DMS 273 (cell line): Measurements from ENCODE around the gene AOPEP.

Experiments used
- DNase-seq: peaks from one replicate; lab custom pipeline; 2025; ENCODE audit not compliant: unreplicated experiment; lab: John Stamatoyannopoulos, UW

Gene AOPEP

DNA sequence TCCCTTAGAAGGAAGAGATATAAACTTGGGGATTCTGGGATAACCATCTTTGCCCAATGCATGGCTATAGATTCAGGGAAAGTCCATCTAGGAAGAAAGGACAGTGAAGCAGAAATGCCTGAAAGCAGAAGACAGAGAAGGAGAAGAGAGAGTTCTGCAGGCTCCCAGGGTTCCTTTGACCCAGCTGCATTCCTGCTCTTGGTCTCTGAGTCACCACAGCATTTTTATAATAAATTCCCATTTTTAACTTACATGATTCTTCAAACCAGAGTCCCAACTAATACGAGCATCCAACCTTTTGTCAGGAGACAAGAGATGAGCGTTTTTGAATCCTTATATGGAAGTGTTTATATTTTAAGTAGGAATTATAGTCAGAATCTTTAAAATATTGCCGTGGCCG, 12.0 kb upstream of the AOPEP start:
- no peak for DNase-seq

DNA sequence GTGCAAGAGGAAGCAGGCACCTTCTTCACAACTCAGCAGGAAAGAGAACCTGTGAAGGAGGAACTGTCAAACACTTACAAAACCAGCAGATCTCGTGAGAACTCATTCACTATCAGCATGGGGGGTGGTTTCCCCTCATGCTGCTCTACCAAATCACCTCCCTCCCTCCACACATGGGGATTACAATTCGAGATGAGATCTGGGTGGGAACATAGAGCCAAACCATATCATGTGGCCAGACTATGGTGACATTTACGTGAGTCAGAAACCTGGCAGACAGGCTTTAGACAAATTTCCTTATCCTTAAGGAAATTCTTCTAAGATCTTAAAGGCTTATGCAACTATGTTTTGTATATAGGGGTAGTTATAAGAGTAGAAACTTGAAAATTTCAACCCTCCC, 8.7 kb upstream of the AOPEP start:
- no peak for DNase-seq

DNA sequence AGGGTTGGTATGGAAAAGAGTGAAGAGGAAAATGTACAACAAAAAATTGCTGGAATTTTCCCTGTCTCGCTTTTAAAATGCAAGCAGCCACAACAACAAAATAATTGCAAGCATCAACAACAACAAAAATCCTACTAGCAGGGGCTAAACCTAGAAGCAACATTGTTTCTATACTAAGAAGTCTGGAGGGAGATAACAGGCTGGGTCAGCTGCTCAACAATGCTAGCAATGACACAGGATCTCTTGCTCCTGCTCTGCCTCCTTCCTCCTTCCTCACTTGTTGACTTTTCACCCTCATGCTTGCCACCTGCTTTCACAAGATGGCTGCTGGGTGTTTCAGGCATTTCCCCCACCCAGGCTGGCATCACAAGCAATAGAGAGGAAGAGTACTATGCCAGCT, 7.6 kb upstream of the AOPEP start:
- no peak for DNase-seq

DNA sequence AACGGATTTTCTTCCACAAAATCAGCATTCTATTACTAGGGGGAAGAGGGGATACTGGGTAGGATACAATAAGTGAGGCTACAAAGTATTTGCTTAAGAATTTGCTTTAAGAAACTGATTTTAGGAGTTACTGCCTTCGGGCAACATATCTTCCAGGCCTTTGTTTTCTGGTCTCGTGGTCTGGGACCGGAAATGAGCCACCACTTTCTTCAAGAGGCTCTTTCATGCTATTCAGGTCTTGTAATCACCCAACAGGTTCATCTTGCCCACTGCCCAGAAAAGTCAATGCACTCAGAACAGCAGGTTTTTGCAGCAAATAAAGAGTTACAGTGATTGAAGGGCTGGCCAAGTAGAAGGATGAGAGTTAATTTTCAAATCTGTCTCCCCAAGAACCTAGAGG, 6.6 kb upstream of the AOPEP start:
- DNase-seq, result no peak

DNA sequence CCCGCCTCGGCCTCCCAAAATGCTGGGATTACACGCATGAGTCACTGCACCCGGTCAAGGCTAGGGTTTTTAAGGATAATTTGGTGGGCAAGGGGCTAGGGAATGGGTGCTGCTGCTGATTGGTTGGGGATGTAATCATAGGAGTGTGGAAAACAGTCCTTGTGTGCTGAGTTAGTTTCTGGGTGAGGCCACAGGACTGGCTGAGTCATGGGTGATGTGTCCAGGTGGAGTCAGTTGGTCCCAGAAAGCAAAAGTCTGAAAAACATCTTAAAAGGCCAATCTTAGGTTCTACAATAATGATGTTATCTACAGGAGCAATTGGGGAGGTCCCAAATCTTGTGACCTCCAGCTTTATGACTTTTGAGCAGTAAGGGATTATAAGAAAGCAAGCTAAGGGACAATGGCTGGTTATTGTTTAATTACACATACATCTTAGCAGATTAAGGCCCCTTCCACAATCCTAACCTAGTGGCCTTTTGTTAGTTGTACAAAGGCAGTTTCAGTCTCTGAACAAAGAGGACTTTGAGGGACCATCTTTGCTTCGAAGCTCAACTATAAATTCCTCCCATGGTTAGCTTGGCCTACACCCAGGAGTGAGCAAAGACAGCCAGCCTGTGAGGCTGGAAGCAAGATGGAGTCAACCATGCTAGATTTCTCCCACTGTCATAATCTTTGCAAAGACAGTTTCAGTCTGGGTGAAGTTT, 5.5 kb upstream of the AOPEP start:
- DNase-seq, result no peak

DNA sequence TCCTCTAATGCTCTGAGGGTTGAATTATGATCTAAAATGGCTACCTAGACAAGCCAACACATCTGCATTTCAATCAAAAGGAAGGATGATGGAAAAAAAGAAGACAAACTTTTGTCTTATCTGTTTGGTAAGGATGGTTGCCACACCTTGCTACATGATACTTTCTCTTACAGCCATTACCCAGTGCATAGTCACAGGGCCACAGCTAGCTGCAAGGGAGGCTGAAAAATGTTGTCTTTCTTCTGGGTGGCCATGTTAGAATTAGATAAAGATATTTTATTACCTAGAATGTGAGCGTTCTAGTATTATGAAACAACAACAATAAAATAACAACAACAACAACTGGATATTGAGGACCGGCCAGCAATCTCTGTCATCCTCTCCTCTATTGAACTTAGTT, 4.7 kb upstream of the AOPEP start:
- no peak for DNase-seq

DNA sequence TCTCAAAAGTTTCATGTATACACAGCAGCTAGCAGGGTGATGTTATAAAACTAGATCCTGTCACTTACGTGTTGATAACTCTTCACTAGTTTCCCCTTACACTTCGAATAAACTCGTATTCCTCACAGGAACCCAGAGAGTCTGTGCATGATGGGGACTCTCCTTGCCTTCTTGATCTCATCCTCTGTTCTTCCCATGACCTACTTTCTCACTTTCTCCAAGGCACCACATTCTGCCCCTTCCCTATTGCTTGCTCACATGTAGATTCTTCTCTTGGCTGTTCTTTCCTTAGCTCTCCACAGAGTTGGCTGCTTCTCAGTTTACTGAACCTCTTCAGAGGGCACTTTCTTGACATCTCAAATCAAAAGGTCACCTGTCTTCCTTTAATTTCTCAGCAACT, 1.2 kb upstream of the AOPEP start:
- peak; percentile 4 for DNase-seq

DNA sequence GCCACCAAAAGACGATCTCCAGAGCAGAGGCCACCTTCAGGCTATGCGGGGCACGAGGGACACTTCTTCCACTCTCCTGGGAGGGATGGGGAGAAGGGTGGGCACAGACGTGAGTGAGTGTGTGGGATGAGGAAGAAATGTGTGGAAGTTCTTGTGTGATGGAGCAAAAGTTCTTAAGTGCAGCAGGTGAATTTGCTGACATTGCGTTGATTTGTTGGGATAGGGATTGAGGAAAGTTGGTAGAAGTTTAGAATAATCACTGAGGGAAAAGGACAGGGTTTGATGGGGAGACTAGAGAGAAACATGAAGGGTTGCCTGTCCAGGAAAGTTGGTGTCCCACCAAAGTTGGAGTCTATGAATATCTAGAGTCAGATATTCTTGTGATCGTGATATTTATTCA, 2.2 kb downstream of the AOPEP start:
- DNase-seq, result no peak

DNA sequence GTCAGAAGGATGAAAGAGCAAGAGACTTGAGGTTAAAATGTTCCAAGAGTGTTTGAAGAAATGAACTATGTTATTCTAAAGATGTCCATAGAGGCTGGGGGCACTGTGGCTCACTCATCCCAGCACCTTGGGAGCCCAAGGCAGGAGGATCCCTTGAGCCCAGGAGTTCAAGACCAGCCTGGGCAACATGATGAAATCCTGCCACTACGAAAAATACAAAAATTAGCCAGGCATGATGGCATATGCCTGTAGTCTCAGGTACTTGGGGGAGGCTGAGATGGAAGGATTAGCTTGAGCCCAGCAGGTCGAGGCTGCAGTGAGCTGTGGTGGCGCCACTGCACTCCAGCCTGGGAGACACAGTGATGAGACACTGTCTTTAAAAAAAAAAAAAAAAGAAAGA, 2.7 kb downstream of the AOPEP start:
- peak; percentile 5 for DNase-seq

DNA sequence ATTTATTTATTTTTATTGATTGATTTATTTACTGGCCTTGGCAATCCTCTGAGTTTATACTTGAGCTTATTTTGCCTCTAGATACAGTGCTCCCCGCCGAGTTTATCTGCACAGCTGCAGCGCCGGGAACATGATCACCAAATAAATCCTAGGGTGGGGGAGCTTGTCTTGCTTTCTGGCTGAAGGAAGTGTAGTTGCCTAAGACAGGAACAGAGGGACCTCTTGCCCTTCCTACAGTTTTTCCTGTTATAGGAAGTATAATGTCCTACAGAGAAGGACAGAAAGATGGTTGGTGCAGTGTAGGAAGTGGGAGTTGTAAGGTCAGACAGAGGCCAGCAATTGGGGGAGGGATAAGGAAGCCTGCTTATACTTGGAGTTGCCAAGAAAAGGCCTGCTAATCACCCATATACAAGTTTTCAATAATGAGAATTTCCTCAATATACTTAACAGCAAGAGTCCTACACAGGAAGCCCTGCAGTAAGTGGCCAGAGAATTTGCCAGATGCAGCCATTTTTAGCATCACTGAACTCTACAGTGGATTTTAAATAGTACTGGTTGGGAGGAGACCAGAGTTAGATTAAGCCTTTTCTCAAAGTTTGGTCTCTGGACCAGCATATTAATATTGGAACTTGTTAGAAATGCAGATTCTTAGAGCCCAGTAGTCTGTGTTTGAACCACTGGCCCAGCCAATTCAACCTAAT, 7.7 kb downstream of the AOPEP start:
- DNase-seq, result no peak

DNA sequence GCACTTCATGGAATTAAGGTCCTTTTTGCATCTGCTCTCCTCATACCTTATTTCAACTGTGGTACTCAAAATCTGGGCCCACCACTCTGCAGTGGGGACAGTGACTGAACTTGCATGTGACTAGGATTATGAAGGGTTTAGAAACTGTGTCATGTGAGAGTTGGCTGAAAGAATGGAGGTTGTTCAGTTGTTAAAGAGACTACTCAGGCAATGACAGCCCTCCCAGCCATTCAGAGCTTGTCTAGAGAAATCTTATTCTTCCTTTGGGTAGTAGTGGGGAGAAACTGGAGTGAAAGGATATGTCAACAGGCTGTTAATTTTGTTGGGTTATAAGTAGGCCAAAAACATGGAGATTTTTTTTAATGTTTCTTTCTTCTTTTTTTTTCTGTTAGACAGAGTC, 10.3 kb downstream of the AOPEP start:
- DNase-seq, result no peak

DNA sequence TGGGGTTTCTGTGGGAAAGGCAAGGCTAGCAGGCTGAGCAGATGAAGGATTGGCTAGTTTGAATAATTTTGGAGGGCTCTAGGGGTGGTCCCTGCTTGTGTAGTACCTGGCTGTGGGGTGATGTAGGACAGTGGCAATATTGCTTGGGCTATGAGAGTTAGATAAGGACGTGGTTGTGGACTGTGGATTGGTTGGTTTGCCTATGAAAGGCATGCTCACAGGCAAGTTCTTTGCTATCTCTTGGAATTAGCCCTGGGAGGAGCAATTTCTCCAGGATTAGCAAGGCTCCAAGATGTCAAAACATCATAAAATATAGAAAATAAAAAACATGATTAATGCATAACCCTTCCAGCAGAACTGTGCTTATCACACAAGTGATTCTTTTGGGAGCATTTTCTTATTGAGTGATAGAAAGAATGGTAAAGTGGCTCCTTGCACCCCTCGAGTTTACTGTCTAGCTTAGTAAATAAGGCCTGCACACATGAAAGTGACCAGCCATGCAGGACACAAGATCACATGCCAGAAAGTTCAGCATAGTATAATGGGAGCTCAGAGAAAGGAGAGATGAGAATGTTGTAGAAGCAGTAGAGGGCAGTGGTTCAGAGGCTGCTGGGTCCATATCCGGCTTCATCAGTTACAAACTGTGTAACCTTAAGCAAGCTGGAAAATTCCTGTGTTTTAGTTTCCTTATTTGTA, 13.8 kb downstream of the AOPEP start:
- no peak for DNase-seq

DNA sequence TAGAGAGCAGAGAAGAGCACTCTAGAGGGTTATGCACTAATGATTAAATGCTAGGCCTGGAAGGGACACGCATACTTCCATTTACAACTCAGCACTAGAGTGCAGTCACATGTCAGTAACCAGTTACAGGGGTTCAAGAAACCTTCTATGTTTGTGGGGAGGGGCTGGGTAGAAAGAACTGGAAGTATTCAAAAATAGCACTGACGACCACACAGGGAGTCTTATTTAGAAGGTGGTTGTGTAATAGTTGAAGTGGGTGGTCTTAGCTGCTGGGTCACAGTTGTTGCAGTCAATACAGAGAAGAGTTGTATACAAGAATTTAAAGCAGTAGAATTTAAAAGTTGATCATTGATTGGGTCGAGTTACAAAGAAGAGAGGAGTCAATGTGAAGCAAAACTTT, 15.4 kb downstream of the AOPEP start:
- DNase-seq, result no peak

DNA sequence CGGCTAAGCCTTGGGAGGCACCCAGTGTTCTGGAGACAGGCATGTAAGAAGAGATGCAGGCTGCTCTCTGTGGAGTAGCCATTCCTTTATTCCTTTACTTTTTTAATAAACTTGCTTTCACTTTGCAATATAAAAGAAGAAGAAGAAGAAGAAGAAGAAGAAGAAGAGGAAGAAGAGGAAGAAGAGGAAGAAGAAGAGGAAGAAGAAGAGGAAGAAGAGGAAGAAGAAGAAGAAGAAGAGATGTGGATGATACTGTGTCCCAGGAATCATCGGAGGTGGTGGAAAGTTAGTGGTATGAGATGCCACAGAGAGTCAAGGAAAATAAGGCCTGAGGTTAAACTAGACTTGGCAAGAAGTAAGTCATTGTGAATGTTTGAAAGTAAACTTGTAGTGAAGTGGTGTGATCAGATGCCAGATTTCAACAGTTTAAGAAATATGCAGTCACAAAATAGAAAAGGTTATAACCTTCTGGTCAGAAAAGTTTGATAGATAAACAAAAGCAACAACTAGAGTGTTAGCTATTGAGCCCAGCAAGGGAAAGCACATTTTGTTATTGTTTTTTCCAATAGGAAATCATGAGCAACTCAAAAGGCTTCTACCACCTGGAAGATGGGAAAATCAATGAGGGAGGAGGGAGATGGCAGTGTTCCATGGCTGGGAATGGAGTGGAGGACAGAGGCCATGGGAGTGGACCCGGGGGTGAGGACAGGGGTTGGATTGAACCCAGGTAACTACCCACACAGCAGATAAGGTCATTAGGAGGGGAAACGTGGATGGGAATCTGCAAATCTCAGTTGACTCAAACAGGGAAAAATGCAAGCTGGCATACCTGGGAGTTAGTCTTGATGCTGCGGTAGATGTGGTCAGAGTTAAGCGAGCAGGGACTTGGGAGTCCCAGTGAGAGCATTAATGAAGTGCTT, 16.8 kb downstream of the AOPEP start:
- no peak for DNase-seq

DNA sequence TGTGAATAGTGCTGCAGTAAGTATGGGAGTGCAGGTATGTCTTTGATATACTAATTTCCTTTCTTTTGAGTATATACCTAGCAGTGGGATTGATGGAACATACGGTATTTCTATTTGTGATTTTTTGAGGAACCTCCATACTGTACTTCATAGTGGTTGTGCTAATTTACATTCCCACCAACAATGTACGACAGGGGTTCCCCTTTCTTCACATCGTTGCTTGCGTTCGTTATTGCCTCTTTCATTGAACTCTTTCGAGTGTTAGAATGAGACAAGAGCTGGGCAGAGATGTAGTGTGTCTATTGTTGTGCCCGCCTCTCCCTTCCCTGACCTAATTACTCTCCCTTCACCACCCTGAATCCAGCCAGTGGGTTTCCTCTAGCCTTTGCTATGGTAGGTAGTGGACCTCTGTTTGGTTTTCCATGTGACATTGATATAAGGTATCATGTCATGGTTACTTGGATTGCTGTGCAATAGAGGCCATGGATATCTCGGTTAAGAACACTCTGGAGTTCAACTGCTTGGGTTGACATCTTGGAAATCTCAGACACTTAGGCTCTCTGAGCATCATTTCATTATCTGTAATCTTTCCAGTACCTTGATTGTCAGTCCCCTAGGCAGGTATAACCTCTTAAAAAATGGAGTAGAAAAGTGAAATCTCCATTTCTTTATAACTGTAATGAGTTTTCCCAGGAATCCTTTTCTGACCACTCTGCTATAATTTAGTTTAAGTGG, 19.5 kb downstream of the AOPEP start:
- DNase-seq, result no peak

DNA sequence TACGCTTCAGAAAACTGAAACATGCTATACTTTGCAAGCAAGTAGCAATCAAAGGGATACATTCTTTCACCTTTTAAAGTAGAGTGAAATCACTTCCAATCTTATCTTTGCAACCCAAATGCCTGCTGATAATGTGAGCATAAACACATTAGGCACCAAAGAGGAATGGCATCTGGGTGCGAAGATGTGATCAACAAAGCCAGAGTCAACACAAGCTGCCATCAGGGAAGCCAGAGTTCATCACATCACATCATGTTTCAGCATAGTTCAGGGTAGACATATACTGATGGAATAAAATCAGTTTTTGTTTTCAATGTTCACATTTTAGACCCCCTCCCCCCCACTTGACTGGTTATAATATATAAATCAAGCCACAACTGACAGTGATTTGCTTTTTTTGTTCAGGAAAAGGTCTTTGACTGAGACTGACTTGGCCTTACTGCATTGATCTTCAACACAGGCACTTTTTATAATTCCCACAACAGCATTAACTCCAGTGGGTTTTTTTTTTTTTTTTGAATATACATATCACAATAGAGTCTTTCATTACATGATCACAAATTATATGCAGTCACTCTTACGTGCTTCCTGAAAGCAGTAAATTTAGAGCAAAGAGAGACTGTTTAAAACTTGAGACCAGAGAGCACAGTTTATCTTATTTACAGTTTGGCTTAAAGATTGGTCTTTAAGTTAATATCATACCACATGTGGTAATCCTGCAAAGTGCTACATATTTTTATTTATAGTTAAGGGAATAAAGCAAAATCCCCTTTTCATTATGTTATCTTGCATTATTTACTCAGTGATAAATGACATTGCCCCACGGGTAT, 20.3 kb downstream of the AOPEP start:
- no peak for DNase-seq

DNA sequence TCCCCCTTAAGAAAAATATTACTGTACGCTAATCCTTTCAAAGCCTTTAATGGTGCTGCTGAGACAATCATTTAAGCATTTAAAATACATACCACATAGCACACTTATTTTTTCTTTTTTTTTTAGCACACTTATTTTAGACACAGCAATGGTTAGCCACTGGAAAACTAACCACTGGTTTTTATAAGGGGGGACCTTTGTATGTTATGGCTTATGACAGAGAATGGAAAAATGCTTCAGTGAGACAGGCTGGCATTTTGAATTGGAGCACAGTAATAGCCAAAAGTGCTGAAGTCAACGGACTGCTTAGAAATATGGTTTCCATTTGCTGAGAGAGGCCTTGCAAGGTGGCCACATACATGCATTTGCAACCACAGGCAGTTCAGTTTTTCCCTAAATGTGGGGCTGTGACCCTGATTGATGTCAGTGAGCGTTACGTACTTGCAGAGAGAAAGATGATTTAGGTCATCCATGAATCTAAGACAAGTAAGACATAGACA, 28.5 kb downstream of the AOPEP start:
- no peak for DNase-seq

DNA sequence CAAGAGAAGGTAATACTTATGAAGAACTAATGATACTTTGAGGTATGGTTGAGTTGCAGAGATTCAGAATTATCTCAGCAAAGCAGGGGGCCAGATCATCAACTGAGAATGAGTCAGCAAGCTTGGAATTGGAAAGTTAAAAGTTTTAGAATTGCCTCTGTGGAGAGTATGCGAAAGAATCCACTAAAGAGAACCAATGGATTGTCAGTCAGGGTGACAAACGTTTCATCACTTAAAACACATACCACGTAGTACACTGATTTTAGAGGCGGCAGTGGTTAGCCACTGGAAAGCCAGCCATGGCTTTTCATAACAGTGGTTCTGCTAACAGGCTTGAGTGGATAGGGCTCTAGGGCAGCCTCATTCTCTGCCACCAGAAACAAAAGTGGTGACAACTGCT, 30.7 kb downstream of the AOPEP start:
- no peak for DNase-seq

DNA sequence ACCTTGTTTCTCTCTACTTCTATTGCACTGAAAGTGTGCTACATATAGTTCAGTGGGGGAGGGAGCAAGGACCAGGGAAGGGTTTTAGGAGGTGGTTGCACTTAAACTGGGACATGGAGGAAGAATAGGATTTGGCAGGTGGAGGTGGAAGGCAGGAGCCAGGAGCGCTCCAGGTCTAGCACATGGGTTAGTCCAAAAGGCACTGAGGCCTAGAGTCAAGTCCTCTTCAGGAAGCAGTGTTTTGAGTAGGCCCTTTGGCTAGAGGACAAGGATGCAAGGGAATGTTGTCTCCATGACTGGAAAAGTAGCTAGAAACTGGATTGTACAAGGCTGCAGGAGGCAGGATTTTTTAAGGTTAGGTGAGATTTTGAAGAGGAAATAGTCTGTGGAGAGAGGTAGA, 31.5 kb downstream of the AOPEP start:
- no peak for DNase-seq

DNA sequence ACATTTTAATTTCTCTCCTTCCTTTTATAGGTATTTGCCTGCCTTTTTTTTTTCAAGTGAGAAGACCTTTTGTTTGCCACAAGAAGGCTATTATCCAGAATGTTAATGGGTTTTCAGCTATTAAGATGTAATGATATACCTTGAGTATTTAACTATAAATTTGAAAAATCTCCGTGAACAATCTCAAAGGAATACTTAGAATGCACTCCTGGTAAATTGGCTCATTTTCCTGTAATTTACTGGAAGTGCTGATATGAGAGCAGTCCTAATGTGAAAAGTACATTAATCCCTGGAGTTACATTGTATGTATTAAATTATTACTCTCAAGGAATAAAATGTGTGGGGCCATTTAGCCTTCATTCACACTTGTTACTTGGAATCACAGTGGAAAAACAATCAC, 32.4 kb downstream of the AOPEP start:
- no peak for DNase-seq
